T-helper 9 cell (primary cell): Measurements from ENCODE around the gene CAMKV.
"Not testable (repeated sequence)": the region's sequence is repeated elsewhere in the genome, so short reads cannot be mapped to it uniquely, and the experiment has no call there.

ENCODE experiments used
- DNase-seq: peaks from one replicate; pipeline ENCODE4 v3.0.0-alpha.2; 2020
- total RNA-seq, 2 donors: gene quantifications; one replicate each; lab custom pipeline; 2026; lab: John Stamatoyannopoulos, UW

CAMKV gene
- 0 reads per million in 2 donors for total RNA-seq

- peak; percentile 10 for DNase-seq
Measured at GRCh38 chr3:49869525-49870126, at the start of gene CAMKV. TSS of gene CAMKV (minus strand) at chr3:49869906. CDS start at chr3:49862388, 7,518 bp downstream.

- not testable (repeated sequence) for DNase-seq
Measured at GRCh38 chr3:49917806-49918590, 48.3 kb upstream of the CAMKV start.

GRCh38 chr3:49916686-49917085 lies 47.0 kb upstream of the CAMKV start:
- no peak for DNase-seq

GRCh38 chr3:49914906-49915305 lies 45.2 kb upstream of the CAMKV start:
- no peak for DNase-seq

- DNase-seq, result no peak
Measured at GRCh38 chr3:49912881-49913281, 43.2 kb upstream of the CAMKV start.

- no peak for DNase-seq
Measured at GRCh38 chr3:49911611-49912010, 41.9 kb upstream of the CAMKV start.

GRCh38 chr3:49911124-49911420 lies 41.4 kb upstream of the CAMKV start:
- no peak for DNase-seq

GRCh38 chr3:49910409-49911123 lies 40.9 kb upstream of the CAMKV start:
- DNase-seq, result no peak

GRCh38 chr3:49908373-49909199 lies 38.9 kb upstream of the CAMKV start:
- no peak for DNase-seq

- DNase-seq, result peak; percentile 33
Measured at GRCh38 chr3:49906073-49906743, 36.5 kb upstream of the CAMKV start.

DNA sequence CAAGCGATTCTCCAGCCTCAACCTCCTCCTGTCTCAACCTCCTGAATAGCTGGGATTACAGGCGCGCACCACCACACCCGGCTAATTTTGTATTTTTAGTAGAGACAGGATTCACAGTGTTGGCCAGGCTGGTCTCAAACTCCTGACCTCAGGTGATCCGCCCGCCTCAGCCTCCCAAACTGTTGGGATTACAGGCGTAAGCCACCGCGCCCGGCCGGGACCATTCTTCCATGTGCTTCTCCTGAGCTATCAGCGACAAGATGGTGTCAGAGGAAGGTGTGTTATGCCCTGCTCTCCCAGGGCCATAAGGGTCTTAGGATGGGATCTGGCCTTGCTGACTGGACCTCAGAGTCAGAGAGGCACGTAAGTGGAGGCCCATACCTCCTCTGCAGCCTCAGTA lies 34.7 kb upstream of the CAMKV start:
- DNase-seq, result not testable (repeated sequence)

GRCh38 chr3:49903451-49904424 lies 34.0 kb upstream of the CAMKV start, which contains the start of gene MST1R:
TSS of gene MST1R (minus strand) at chr3:49903873. CDS start at chr3:49903609, 264 bp downstream.
- peak; percentile 75 for DNase-seq

DNA sequence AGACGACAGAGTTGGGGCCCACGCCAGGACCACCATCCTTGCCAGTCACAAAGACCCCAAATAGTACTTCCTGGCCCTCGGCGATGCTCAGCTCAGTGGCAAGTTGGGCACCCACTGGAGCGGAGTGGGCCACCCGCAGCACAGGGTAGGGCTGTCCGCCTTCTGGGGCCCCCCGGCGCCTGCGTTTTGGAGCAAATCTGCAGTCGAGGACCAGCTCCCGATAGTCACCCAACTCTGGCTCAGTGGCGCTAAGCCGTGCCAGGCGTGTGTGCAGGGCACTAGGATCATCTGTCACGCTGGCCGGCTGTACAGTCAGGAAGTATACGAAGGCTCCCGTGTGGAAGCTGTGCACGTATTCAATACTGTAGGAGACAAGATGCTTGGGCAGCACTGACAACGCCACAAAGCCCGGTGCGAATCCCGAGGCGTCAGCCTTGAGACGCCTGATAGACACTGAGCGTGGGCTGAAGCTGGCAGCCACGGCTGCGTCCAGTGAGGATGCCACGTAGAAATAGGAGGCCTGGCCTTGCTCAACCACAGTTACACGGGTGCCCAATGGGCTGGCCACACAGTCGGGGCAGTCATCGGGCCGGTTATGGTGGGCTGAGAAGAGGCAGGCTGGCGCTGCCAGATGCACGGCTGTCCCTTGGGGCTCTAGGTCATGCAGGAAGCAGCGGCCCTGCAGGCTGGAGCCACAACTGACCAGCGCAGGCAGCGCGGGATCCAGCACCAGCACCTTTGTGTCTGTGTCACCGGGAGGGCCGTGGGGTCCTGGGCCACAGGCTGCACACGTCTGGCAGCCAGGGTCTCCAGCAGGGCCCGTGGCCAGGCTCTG lies 33.0 kb upstream of the CAMKV start:
- DNase-seq, result no peak

- no peak for DNase-seq
Measured at GRCh38 chr3:49901366-49902339, 31.9 kb upstream of the CAMKV start.

- no peak for DNase-seq
Measured at GRCh38 chr3:49900491-49901153, 30.9 kb upstream of the CAMKV start.

GRCh38 chr3:49899815-49900214 lies 30.1 kb upstream of the CAMKV start:
- no peak for DNase-seq

- no peak for DNase-seq
Measured at GRCh38 chr3:49898991-49899390, 29.3 kb upstream of the CAMKV start.

DNA sequence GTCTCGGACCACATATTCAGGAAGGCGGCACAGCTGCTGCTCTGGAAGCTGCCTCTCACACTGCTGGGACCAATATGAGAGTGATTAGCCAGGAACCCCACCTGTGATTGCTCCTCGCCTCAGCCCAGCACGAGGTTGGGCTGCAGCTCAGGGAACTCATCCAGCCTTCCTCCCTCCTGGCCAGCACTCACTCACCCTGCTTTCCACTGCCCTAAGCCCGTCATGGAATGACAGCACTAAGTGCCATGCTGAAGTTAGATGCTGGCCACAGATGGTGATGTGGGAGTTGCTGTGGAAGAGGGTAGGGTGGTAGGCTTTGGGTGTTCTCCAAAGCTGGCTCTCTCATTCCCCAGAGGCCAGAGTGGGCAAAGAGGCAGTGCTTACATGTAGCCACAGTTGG lies 26.6 kb upstream of the CAMKV start:
- no peak for DNase-seq
